Measurements from ENCODE around the gene PRDX5.

- TF ChIP-seq POLR2A (IDR thresholded peaks at IDR 0.05), result no peak
- no peak for TF ChIP-seq CTCF (IDR thresholded peaks at IDR 0.05)
Observed at GRCh38 chr11:64285885-64286800, 31.8 kb upstream of the PRDX5 start.

All from stomach (tissue), 4 donors.